Body of pancreas (tissue), 4 donors: Measurements from ENCODE around the gene DPYSL4. TPM values are rescaled to one million over a fixed set of nuclear protein-coding genes. Genes with fewer than 3 reads are reported as not detected.
A peak's percentile ranks its signal among the peaks of the same experiment; 100 is the strongest.

Experiments used
- ATAC-seq: fragments of 150-250 bp; one replicate; pipeline ENCODE4 v1.9.1; 2016
- DNase-seq, 4 donors: peaks; one replicate each; pipeline ENCODE4 v3.0.0-alpha.2; 2019
- H3K27ac ChIP-seq, 4 donors: fragments of 200-600 bp; sonication (generic); 1 replicate in 3 of 4; 2 replicates in 1 of 4; pipeline versions ENCODE4 v1.5.1 to v1.6.1; 2016 to 2019; ENCODE audit warnings: mild to moderate bottlenecking in 1 of 4, mixed read lengths in 1 of 4, moderate library complexity in 1 of 4
- H3K27me3 ChIP-seq, 2 donors: fragments of 200-600 bp; sonication (generic); one replicate each; pipeline ENCODE4 v1.6.0; 2016; ENCODE audit warnings: mild to moderate bottlenecking in 1 of 2
- H3K36me3 ChIP-seq, 2 donors: fragments of 200-600 bp; sonication (generic); replicated peaks in 1 of 2; 2 replicates each; pipeline ENCODE4 v1.5.1; 2016; ENCODE audit warnings: low read depth in 2 of 2; ENCODE audit not compliant: insufficient read depth in 1 of 2
- H3K4me1 ChIP-seq: fragments of 200-600 bp; sonication (generic); one replicate; pipeline ENCODE4 v1.6.0; 2016
- H3K4me3 ChIP-seq, 2 donors: fragments of 200-600 bp; sonication (generic); 1 replicate in 1 of 2; 2 replicates in 1 of 2; pipeline ENCODE4 v1.5.1; 2016 to 2019
- H3K9me3 ChIP-seq, 3 donors: fragments of 200-600 bp; sonication (generic); 1 replicate in 2 of 3; 2 replicates in 1 of 3; pipeline ENCODE4 v1.5.1; 2016
- POLR2A ChIP-seq, 3 donors: fragments of 450-650 bp; IDR thresholded peaks; one replicate each; pipeline ENCODE4 v1.6.1; 2016; ENCODE audit warnings: antibody characterized with exemption in 3 of 3, mild to moderate bottlenecking in 2 of 3
- WGBS, 2 donors: methylation state at CpG; one replicate each; pipeline ENCODE4 v1.1.5; 2017; 5-methylcytosine and 5-hydroxymethylcytosine counted together
- intact Hi-C: fragments of 100-400 bp; cut with DNase I; formaldehyde crosslinking; loops from one replicate; pipeline ENCODE4 v1.15.1; 2023
- total RNA-seq, 2 donors: library from RNA; depleted of rRNA; stranded (reverse); fragments of >200 nt; gene quantifications; one replicate each; pipeline ENCODE4 v1.1.0, GENCODE V29; 2016
- TF ChIP-seq, protein P1 (sequence below), 7 experiments: fragments of 450-650 bp in 4 of 7; fragments of 200-600 bp in 3 of 7; sonication (generic) in 3 of 7; IDR thresholded peaks; one replicate each; pipeline ENCODE4 v1.5.1; 2016 to 2019; ENCODE audit warnings: antibody characterized with exemption in 7 of 7

Gene DPYSL4
- total RNA-seq, 2 donors from 2014 or later: 0.52 TPM; not detected in 1

DNA sequence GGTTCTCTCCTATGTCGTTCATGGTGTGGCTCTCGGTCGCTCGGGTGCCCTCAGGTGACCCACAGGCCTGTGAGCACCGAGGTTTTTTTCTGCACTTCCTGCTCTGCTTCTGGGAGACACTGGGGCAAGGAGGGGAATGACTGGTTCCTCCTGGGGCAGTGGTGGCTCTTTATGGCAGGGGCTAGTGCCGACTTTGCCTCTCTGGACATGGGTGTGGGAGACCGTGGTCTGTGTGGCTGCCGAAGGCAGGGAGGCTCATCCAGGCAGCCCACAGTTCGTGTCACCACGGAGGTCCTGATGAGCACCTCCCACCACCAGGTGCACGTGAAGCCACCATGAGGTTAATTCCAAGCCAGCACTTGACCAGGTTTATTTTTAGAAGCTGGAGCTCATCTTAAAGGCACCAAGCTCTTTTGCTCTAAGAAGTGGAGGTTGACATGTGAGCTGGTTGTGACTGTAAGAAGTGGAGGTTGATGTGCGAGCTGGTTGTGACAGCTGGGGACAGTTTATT, 24.7 kb upstream of the DPYSL4 start:
- H3K36me3 ChIP-seq: no peaks in the 10 kb centered on the region
- intact Hi-C loops: no loop called here
- H3K27ac ChIP-seq: no peak overlapping the region
- H3K4me1 ChIP-seq: peaks cover 17% of the 10 kb centered on the region
- 51% methylated on average over 4 to 9 of the region's 12 CpGs for WGBS, 2 donors
- TF ChIP-seq, protein P1, sequence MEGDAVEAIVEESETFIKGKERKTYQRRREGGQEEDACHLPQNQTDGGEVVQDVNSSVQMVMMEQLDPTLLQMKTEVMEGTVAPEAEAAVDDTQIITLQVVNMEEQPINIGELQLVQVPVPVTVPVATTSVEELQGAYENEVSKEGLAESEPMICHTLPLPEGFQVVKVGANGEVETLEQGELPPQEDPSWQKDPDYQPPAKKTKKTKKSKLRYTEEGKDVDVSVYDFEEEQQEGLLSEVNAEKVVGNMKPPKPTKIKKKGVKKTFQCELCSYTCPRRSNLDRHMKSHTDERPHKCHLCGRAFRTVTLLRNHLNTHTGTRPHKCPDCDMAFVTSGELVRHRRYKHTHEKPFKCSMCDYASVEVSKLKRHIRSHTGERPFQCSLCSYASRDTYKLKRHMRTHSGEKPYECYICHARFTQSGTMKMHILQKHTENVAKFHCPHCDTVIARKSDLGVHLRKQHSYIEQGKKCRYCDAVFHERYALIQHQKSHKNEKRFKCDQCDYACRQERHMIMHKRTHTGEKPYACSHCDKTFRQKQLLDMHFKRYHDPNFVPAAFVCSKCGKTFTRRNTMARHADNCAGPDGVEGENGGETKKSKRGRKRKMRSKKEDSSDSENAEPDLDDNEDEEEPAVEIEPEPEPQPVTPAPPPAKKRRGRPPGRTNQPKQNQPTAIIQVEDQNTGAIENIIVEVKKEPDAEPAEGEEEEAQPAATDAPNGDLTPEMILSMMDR (IDR thresholded peaks at IDR 0.05): no peak
- no peak for TF ChIP-seq POLR2A (IDR thresholded peaks at IDR 0.05)
- no peak for ATAC-seq
- no peak overlapping the region for H3K4me3 ChIP-seq
- DNase-seq: no peak
- no peaks in the 10 kb centered on the region for H3K9me3 ChIP-seq
- no peaks in the 10 kb centered on the region for H3K27me3 ChIP-seq

DNA sequence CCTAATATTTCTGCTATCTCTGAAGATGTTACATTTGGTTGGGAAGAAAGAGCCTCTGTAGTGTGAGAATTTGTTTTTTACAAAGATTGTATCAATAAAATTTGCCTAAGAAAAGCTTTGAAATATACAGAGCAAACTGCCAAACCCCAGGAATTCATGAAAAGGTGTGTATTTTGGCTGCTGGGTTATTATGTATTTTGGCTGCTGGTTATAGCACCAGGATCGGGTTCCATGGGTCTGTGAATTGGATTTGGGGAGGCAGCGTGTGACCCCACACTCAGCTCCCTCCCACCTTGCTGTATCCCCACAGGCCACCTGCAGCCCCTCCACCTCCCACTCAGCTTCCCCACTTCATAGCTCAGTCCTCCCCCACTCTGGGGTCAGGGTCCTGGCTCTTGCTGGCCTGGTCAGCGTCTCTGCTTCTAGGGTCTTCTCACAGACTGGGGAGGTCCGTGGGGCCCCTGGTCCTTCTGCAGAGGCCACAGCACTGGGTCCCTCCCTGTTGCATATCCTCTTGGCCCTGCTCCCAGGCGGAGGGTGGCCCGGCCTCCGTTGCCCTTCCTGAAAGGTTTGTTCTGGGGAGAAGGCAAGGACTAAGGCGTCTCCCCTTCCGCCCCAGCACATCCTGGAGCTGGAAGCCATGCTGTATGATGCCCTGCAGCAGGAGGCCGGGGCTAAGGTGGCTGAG, 24.0 kb upstream of the DPYSL4 start:
- H3K9me3 ChIP-seq: no peaks in the 10 kb centered on the region
- no peaks in the 10 kb centered on the region for H3K27me3 ChIP-seq
- no peaks in the 10 kb centered on the region for H3K36me3 ChIP-seq
- TF ChIP-seq POLR2A (IDR thresholded peaks at IDR 0.05): no peak
- TF ChIP-seq, protein P1 (IDR thresholded peaks at IDR 0.05): no peak
- 32 to 37% methylated on average over 6 to 9 of the region's 10 CpGs for WGBS, 2 donors
- peaks cover 17% of the 10 kb centered on the region for H3K4me1 ChIP-seq
- DNase-seq: no peak
- no peak overlapping the region for H3K27ac ChIP-seq
- H3K4me3 ChIP-seq: no peak overlapping the region
- peak; percentile 25 for ATAC-seq
- intact Hi-C loops: no loop called here

DNA sequence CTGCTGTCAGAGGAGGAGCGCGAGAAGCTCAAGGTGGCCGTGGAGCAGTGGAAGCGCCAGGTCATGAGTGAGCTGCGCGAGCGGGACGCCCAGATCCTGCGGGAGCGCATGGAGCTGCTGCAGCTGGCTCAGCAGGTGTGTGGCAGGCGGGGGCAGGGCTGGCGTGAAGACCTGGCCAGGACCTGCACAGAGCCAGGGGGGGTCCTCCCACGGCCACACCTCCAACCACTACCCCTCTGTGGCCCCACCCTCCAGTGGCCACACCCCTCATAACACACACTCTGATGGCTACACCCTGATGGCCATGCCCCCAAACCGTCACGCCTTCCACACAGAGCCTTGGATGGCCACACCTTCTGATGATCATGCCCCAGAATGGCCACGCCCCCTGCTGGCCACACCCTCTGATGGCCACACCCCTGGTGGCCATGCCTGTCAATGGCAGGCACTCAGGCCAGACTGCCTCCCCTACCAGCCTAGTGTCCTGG, 23.4 kb upstream of the DPYSL4 start:
- peak; percentile 61 for ATAC-seq
- Histone ChIP-seq H3K4me1 (peaks cover 17% of the 10 kb centered on the region), H3K36me3 (no peaks in the 10 kb centered on the region), H3K4me3 (no peak overlapping the region), H3K27me3 (no peaks in the 10 kb centered on the region), H3K27ac (no peak overlapping the region), H3K9me3 (no peaks in the 10 kb centered on the region)
- TF ChIP-seq, protein P1 (IDR thresholded peaks at IDR 0.05): peak in 4 of 7 experiments; percentile 10 to 49 (median 28)
- TF ChIP-seq POLR2A (IDR thresholded peaks at IDR 0.05): no peak
- WGBS, 2 donors: 20 to 27% methylated on average over 12 to 16 of the region's 16 CpGs
- DNase-seq: peak in 3 of 4 donors; percentile 46 to 64 (median 60)
- intact Hi-C loops: no loop called here

DNA sequence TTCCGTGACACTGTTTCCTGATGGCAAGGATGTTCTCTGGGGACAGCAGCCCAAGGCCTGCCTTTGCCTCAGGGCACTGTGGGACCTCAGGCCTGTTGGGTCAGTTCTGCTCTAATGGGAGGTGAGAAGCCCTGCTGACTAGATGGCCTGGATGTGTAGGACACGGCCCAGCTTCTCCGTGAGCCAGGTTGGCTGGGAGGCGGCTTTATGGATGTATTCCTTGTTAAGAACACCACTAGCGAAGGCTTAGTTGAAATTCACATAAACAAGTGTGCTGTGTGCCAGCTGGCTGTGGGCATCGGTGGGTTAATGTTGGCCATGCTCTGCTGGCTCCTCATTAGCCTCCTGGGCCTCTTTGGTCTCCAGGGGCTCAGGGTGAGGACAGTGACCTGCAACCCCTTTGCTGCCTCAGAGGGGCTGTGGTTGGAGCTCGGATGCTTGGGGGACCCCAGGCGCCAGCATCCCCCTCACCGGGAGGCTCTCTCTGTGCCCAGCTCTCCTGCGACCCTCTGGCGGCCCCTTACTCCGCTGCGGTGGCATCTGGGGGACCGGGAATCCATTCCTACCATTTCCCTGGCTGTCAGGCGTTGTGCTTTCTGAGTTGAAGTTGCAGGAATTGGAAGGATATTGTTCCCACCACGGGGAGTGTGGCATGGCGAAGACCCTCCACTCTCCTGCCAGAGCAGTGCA, 22.8 kb upstream of the DPYSL4 start:
- no peak overlapping the region for H3K4me3 ChIP-seq
- H3K4me1 ChIP-seq: peaks cover 17% of the 10 kb centered on the region
- no peak overlapping the region for H3K27ac ChIP-seq
- H3K9me3 ChIP-seq: no peaks in the 10 kb centered on the region
- ATAC-seq (no peak), DNase-seq (no peak)
- TF ChIP-seq, protein P1 (IDR thresholded peaks at IDR 0.05): no peak
- TF ChIP-seq POLR2A (IDR thresholded peaks at IDR 0.05): no peak
- H3K27me3 ChIP-seq: no peaks in the 10 kb centered on the region
- 67 to 72% methylated on average over 1 to 17 of the region's 17 CpGs for WGBS, 2 donors
- H3K36me3 ChIP-seq: no peaks in the 10 kb centered on the region
- intact Hi-C loops: no loop called here
